RWPE2 (cell line): ENCODE data around the gene FILIP1.
"Not testable (repeated sequence)": the region's sequence is repeated elsewhere in the genome, so short reads cannot be mapped to it uniquely, and the experiment has no call there.

Experiments used
- ATAC-seq: fragments of 200-7000 bp; cut with Tn5 transposase; 3 replicates; pipeline ENCODE4 v1.9.1; 2021; ENCODE audit warnings: low read depth
- DNase-seq: peaks from one replicate; pipeline ENCODE4 v3.0.0-alpha.2; 2020; ENCODE audit warnings: low spot score
- H3K27ac ChIP-seq: fragments of 450-650 bp; 2 replicates; pipeline ENCODE4 v1.5.1; 2017; ENCODE audit warnings: mild to moderate bottlenecking; ENCODE audit not compliant: poor library complexity, severe bottlenecking
- H3K27me3 ChIP-seq: fragments of 250-450 bp; sonication (Bioruptor Pico); 2 replicates; pipeline ENCODE4 v1.5.1; 2021; ENCODE audit warnings: mild to moderate bottlenecking, moderate library complexity; ENCODE audit not compliant: insufficient read depth, poor library complexity, severe bottlenecking
- H3K36me3 ChIP-seq: fragments of 250-450 bp; sonication (Bioruptor Pico); 2 replicates; pipeline ENCODE4 v1.5.1; 2020; ENCODE audit warnings: low read depth, mild to moderate bottlenecking, moderate library complexity
- H3K4me1 ChIP-seq: fragments of 250-450 bp; sonication (Bioruptor Pico); 2 replicates; pipeline ENCODE4 v1.5.1; 2021; ENCODE audit warnings: mild to moderate bottlenecking, moderate library complexity; ENCODE audit not compliant: insufficient read depth, poor library complexity, severe bottlenecking
- H3K4me3 ChIP-seq: fragments of 250-450 bp; sonication (Bioruptor Pico); 2 replicates; pipeline ENCODE4 v1.5.1; 2021; ENCODE audit warnings: mild to moderate bottlenecking, moderate library complexity; ENCODE audit not compliant: severe bottlenecking
- H3K9me3 ChIP-seq: fragments of 250-450 bp; sonication (Bioruptor Pico); 2 replicates; pipeline ENCODE4 v1.5.1; 2021; ENCODE audit warnings: mild to moderate bottlenecking, moderate library complexity; ENCODE audit not compliant: severe bottlenecking
- CTCF ChIP-seq: fragments of 450-650 bp; IDR thresholded peaks from one replicate; pipeline ENCODE4 v1.5.1; 2017; ENCODE audit warnings: mild to moderate bottlenecking, moderate library complexity; ENCODE audit not compliant: poor library complexity, severe bottlenecking

The FILIP1 gene

GRCh38 chr6:75416443-75416842 is 77.2 kb downstream of the FILIP1 start:
- Histone ChIP-seq H3K27me3 (no peaks in the 10 kb centered on the region), H3K4me1 (peaks cover 5% of the 10 kb centered on the region), H3K36me3 (no peaks in the 10 kb centered on the region), H3K4me3 (no peak overlapping the region), H3K9me3 (peaks cover 2% of the 10 kb centered on the region), H3K27ac (no peak overlapping the region)
- no peak for DNase-seq
- ATAC-seq: no peak
- no peak for TF ChIP-seq CTCF

GRCh38 chr6:75415804-75416203 is 77.8 kb downstream of the FILIP1 start:
- Histone ChIP-seq H3K27ac (no peak overlapping the region), H3K4me3 (no peak overlapping the region), H3K4me1 (peaks cover 5% of the 10 kb centered on the region), H3K9me3 (peaks cover 2% of the 10 kb centered on the region), H3K36me3 (no peaks in the 10 kb centered on the region), H3K27me3 (no peaks in the 10 kb centered on the region)
- no peak for ATAC-seq
- no peak for TF ChIP-seq CTCF
- DNase-seq: no peak

GRCh38 chr6:75414445-75415021 is 79.1 kb downstream of the FILIP1 start:
- no peak overlapping the region for H3K4me3 ChIP-seq
- no peak overlapping the region for H3K27ac ChIP-seq
- no peaks in the 10 kb centered on the region for H3K27me3 ChIP-seq
- no peak for DNase-seq
- peaks cover 5% of the 10 kb centered on the region for H3K4me1 ChIP-seq
- no peak for ATAC-seq
- TF ChIP-seq CTCF: no peak
- H3K36me3 ChIP-seq: no peaks in the 10 kb centered on the region
- H3K9me3 ChIP-seq: peaks cover 2% of the 10 kb centered on the region

GRCh38 chr6:75412969-75413662 is 80.5 kb downstream of the FILIP1 start:
- TF ChIP-seq CTCF: no peak
- DNase-seq (no peak), ATAC-seq (no peak)
- Histone ChIP-seq H3K27ac (no peak overlapping the region), H3K27me3 (no peaks in the 10 kb centered on the region), H3K9me3 (peaks cover 2% of the 10 kb centered on the region), H3K4me3 (no peak overlapping the region), H3K36me3 (no peaks in the 10 kb centered on the region), H3K4me1 (peaks cover 2% of the 10 kb centered on the region)

- H3K27me3 ChIP-seq, H3K36me3 ChIP-seq, ATAC-seq, H3K27ac ChIP-seq, H3K9me3 ChIP-seq, H3K4me1 ChIP-seq, DNase-seq, H3K4me3 ChIP-seq: not testable (repeated sequence)
Observed at GRCh38 chr6:75410564-75410963, 83.0 kb downstream of the FILIP1 start.
